GM18511 (cell line): ENCODE measurements around the gene SLC2A13.
"Not testable (repeated sequence)": the region's sequence is repeated elsewhere in the genome, so short reads cannot be mapped to it uniquely, and the experiment has no call there.

ENCODE experiments used
- ATAC-seq: cut with Tn5 transposase; IDR thresholded peaks from one replicate; pipeline ENCODE4 v1.9.1; 2021; ENCODE audit warnings: mild to moderate bottlenecking, moderate library complexity; ENCODE audit not compliant: unreplicated experiment

The SLC2A13 gene

GRCh38 chr12:39935839-39936238 is 170.0 kb downstream of the SLC2A13 start:
- no peak for ATAC-seq

GRCh38 chr12:39935275-39935674 is 170.6 kb downstream of the SLC2A13 start:
- ATAC-seq, result no peak

- ATAC-seq, result no peak
Observed at GRCh38 chr12:39931857-39932256, 174.0 kb downstream of the SLC2A13 start.

GRCh38 chr12:39931231-39931630 is 174.7 kb downstream of the SLC2A13 start:
- ATAC-seq, result no peak

GRCh38 chr12:39930101-39930500 is 175.8 kb downstream of the SLC2A13 start:
- ATAC-seq, result no peak

- ATAC-seq, result no peak
Observed at GRCh38 chr12:39928181-39928899, 177.5 kb downstream of the SLC2A13 start.

GRCh38 chr12:39923364-39923763 is 182.5 kb downstream of the SLC2A13 start:
- ATAC-seq, result no peak

- not testable (repeated sequence) for ATAC-seq
Observed at GRCh38 chr12:39922598-39922997, 183.3 kb downstream of the SLC2A13 start.

- no peak for ATAC-seq
Observed at GRCh38 chr12:39920647-39921046, 185.2 kb downstream of the SLC2A13 start.

- ATAC-seq, result no peak
Observed at GRCh38 chr12:39920222-39920621, 185.7 kb downstream of the SLC2A13 start.

GRCh38 chr12:39919790-39920189 is 186.1 kb downstream of the SLC2A13 start:
- no peak for ATAC-seq

GRCh38 chr12:39915249-39915648 is 190.6 kb downstream of the SLC2A13 start:
- no peak for ATAC-seq

- no peak for ATAC-seq
Observed at GRCh38 chr12:39912211-39912980, 193.5 kb downstream of the SLC2A13 start.

- ATAC-seq, result no peak
Observed at GRCh38 chr12:39906237-39906636, 199.6 kb downstream of the SLC2A13 start.

GRCh38 chr12:39905152-39905551 is 200.7 kb downstream of the SLC2A13 start:
- ATAC-seq, result no peak

GRCh38 chr12:39902821-39903220 is 203.1 kb downstream of the SLC2A13 start:
- no peak for ATAC-seq

GRCh38 chr12:39897315-39897714 is 208.6 kb downstream of the SLC2A13 start:
- ATAC-seq, result no peak

- ATAC-seq, result not testable (repeated sequence)
Observed at GRCh38 chr12:39893388-39893787, 212.5 kb downstream of the SLC2A13 start.

GRCh38 chr12:39892146-39892545 is 213.7 kb downstream of the SLC2A13 start:
- no peak for ATAC-seq

GRCh38 chr12:39887856-39888255 is 218.0 kb downstream of the SLC2A13 start:
- no peak for ATAC-seq

- no peak for ATAC-seq
Observed at GRCh38 chr12:39886106-39886505, 219.8 kb downstream of the SLC2A13 start.

- ATAC-seq, result no peak
Observed at GRCh38 chr12:39884616-39885125, 221.2 kb downstream of the SLC2A13 start.
